ENCODE measurements around the gene GLB1L.

DNA sequence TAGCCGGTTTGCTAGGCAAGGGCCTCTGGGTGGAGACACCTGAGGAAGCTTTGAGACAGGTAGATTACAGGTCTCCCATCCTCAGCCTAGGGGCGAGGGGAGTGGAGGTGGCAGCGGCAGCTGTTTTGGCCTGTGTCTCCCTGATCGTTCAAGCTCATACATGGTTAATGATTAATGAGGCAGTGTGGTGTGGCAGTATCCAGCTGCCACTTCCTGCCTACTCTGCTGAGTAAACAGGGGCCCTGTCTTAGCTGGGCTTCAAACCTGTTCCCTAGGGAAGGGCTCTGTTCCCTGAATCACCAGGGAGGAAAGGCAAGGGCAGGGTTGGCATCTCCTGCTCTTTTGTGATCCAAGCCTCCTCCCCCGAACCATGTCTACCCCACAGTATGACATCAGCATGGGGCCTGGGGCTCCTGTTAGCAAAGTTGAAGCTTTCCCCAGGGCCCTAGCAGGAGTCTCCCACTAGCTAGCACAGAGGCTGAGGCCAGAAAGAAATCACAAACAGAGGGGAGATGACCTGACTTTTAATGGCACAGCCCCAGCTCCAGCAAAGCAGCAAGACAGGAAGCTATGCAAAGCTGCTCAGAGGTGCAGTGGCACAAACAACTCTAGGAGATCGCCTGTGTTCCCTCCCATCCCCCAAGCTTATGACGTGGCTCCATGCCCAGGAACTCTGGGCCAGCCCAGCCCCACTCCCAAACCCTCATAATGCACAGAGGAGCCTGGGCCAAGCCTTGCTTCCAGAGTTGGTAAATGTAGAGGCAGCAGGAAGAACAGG lies 4.1 kb upstream of the GLB1L start:
- TF ChIP-seq, protein P1, sequence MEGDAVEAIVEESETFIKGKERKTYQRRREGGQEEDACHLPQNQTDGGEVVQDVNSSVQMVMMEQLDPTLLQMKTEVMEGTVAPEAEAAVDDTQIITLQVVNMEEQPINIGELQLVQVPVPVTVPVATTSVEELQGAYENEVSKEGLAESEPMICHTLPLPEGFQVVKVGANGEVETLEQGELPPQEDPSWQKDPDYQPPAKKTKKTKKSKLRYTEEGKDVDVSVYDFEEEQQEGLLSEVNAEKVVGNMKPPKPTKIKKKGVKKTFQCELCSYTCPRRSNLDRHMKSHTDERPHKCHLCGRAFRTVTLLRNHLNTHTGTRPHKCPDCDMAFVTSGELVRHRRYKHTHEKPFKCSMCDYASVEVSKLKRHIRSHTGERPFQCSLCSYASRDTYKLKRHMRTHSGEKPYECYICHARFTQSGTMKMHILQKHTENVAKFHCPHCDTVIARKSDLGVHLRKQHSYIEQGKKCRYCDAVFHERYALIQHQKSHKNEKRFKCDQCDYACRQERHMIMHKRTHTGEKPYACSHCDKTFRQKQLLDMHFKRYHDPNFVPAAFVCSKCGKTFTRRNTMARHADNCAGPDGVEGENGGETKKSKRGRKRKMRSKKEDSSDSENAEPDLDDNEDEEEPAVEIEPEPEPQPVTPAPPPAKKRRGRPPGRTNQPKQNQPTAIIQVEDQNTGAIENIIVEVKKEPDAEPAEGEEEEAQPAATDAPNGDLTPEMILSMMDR (IDR thresholded peaks at IDR 0.05): no peak
- TF ChIP-seq POLR2A (IDR thresholded peaks at IDR 0.05): no peak
- TF ChIP-seq POLR2AphosphoS5 (IDR thresholded peaks at IDR 0.05): peak in 2 of 3 donors; percentile 15 to 74
- TF ChIP-seq EP300 (IDR thresholded peaks at IDR 0.05): no peak

Data from suprapubic skin (tissue), 4 donors.